DMS79 (cell line): ENCODE results near the gene CAV1.

ENCODE experiments used
- DNase-seq: peaks from one replicate; lab custom pipeline; 2025; lab: John Stamatoyannopoulos, UW

The CAV1 gene

GRCh38 chr7:116505278-116505677 is 19.6 kb upstream of the CAV1 start:
- no peak for DNase-seq

- no peak for DNase-seq
Observed at GRCh38 chr7:116505823-116506222, 19.0 kb upstream of the CAV1 start.

DNA sequence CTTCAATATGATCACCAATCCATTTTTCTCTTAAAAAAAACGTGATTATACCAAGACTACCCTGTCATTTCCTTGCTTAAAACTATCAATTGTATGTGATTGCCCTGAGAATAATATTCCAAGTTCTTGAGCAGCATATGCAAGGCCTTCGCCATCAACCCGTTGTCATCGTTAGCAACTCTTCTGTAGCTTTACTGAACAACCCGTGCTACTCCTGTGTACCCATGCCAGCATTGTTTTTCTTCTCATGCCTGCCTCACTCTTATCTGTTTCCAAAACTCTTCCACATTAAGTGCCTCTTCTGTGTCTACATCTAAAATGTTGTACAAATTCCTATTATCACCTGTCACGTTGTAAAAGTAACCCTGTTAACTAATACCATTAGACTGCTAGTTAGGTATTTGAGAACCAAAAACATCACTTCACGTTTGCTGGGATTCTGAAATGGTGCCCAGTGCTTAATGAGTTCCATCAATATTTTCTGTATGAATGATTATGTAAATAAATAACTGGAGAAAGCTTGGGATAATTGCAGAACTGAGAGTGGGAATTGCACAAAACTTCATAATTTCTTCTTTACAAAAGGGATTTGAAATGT is 14.8 kb upstream of the CAV1 start:
- DNase-seq: no peak

- DNase-seq: no peak
Observed at GRCh38 chr7:116510795-116511194, 14.0 kb upstream of the CAV1 start.

DNA sequence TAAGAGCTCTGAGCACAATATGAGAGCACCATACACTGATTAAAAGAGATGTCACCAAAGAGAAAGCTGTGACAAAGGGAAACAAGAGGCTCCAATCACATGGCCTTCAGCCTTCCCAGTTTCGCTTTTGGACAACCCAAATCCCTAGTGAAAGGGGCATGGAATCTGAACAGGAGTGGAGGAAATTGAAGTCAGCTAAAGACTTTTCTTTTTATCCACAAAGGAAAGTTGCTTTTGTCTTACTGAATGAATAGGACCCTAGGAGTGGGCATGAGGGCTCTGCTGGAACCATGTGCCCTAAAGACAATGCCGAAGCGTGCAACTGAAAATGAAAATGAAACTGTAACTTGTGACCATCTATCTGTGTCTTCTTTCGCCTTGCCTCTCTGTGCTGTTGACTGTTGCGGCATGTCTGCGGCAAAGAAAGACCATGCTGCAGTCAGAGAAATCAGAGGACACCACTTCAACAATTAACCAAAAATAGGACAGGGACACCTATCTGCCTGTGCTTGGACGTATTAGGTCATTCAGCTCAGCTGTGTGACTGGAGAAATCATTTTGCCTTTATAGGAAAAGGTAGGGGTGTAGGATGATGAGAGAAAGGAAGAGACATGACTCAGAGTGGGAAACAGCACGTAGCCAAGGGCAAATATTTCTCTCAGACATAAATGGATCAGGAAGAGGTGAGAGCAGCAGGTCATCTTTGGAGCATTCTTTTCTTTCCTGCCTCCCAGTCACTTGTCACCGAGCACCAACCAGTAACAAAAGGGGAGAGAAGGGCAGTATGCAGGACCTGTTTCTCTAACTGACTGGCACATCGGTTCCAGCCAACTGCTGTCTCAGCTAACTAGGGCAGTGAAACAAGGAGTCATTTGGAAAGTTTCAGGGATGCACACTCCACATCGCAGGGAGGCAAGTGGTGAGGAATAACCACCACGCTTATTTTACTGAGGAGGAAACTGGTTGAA is 13.0 kb upstream of the CAV1 start:
- DNase-seq: no peak

- no peak for DNase-seq
Observed at GRCh38 chr7:116512520-116513188, 12.2 kb upstream of the CAV1 start.

- DNase-seq: no peak
Observed at GRCh38 chr7:116515584-116515983, 9.3 kb upstream of the CAV1 start.

DNA sequence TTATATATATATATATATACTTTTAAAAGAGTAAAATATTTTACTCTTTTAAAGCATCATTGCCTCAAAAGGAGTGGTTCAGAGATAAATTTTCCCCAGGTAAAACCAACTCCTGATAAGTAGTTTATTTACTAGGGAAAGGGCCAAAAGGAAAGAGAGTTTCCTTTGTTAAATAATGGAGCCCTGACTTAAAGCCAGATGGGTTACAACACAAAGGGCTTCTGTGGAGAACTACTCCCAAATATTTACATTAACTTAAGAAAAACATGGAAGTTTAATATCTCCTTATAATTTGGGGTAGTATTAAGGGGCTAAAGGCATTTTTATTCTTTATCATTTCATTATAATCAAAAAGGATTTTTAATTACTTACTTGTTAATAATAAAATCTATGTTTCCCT is 8.5 kb upstream of the CAV1 start:
- no peak for DNase-seq

GRCh38 chr7:116517626-116518025 is 7.2 kb upstream of the CAV1 start:
- no peak for DNase-seq

GRCh38 chr7:116518961-116519360 is 5.9 kb upstream of the CAV1 start:
- DNase-seq: no peak

DNA sequence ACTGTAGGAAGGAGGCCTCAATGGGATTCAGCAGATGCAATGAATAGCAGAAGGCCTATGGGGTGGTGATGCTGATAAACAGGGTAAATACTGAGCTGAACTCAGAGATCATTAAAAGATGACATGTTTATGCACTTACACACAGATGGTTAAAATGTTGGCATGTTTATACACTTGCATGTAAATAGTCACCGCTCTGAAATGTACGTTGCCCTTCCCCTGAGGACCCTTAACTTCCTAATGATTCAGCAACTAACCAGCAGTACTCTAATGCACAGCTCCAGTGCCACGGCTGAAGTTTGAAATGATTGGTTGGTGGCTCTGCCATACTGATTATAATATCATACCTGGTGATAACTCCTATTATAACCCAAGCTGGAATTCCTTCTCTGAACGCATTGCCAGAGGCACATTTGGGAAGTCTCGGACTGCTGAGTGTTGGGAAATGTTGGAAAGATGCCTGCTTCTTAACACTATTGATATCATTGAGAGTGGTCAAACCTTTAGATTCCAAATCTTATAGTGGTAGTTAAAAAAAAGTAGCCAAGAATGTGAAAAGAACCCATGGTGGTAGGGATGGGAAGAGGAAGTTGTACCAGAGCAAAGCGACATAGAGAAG is 3.7 kb upstream of the CAV1 start:
- no peak for DNase-seq

GRCh38 chr7:116522247-116522646 is 2.6 kb upstream of the CAV1 start:
- DNase-seq: peak; percentile 68

- no peak for DNase-seq
Observed at GRCh38 chr7:116524221-116524608, 621 bp upstream of the CAV1 start.

- DNase-seq: no peak
Observed at GRCh38 chr7:116525298-116525912, 569 bp downstream of the CAV1 start.

DNA sequence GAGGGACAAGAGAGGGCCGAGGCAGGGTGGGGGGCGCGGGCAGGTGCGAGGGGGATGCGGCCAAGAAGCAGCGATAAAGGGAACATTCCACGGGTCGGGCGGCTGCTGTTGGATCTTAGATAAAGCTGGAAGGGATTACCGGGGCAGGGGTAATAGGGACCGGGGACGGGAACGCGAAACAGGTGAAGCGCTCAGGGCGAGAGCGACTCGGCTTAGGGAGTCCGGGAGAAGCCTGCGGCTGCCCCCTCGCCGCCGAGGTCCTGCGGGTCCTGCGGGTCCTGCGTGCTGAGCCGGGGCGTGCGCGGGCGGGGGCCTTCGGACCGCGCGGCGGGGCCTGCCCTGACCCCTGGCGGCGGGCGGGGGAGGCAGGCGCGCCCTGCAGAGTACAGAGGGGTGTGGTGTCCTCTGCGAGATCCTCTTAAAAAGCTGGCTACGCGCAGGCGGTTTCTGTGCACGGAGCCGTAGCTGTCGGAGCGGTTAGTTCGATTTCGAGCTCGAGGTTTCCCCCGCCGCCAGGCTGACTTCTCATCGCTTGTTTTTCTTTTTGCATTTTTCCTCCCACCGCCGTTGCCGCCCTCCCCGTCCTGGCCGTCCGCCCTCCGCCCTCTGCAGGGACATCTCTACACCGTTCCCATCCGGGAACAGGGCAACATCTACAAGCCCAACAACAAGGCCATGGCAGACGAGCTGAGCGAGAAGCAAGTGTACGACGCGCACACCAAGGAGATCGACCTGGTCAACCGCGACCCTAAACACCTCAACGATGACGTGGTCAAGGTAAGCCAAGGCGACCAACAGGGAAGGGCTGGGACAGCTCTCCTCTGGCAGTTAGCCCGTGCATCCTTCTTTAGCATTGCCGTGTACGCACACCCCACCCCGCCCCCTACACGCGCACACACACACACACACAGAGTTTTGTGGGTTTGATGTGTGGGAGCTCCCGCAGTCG is 1.4 kb downstream of the CAV1 start:
- DNase-seq: peak; percentile 30

GRCh38 chr7:116526897-116527296 is 2.1 kb downstream of the CAV1 start:
- DNase-seq: no peak

GRCh38 chr7:116527521-116527920 is 2.7 kb downstream of the CAV1 start:
- DNase-seq: no peak

DNA sequence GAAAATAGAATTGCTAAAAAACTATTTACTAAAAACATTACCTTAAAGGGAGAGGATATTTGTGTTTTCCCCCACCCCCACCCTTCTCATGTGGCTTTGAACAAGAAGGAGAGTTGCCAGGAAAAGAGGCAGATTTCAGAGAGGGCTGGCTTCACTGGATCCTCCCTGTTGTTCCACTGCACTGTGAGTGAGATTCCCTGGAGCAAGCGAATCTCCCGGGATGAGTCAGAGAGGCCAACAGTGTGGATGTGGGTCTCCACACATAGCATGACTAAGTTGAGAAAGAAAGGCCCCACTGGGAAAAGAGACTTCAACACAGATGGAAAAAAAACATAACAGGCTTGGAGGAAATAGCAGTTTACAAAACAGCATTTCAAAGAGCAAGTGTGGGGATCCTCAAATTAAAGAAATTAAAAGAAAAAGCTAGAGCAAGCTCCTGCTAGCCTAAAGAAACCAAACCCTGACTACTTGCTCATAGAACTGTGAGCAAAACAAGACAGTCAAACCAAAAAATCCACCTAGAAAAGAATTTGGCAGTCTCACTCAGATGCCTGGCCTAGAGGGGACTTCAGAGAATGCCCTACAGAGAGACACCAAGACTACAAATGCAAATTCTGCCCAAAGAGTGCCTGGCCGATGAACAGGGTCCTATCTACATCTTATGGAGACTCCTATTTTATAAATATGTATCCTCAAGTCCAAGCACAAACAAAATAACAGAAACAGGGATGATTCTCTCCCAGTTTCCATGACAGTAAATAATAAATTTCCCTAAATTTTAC is 3.4 kb downstream of the CAV1 start:
- DNase-seq: no peak

DNA sequence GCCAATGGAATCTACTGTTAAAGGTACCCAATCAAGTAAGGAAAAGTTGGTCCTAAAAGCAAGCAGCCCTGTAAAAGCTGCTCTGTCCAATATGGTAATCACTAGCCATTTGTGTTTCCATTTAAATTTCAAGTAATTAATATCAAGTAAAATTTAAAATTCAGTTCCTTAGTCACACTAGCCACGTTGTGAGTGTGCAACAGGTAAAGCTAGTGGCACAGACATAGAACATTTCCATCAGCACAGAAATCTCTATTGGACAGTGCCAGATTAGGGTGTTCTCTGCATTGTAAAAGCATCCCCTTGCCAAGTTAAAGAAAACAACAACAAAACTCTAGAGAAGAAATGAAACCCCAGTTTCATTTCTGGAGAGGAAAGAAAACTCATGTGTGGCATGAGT is 4.4 kb downstream of the CAV1 start:
- DNase-seq: no peak
